Measurements from ENCODE around the gene RPL14. TPM values are rescaled to one million over a fixed set of nuclear protein-coding genes. Genes with fewer than 3 reads are reported as not detected.
A peak's percentile ranks its signal among the peaks of the same experiment; 100 is the strongest.

The RPL14 gene
- total and polyA plus RNA-seq, 2 of the 13 experiments (the other 11 are each of a cell fraction or from before 2014, with no cell fraction given), result 502 to 1,291 TPM

DNA sequence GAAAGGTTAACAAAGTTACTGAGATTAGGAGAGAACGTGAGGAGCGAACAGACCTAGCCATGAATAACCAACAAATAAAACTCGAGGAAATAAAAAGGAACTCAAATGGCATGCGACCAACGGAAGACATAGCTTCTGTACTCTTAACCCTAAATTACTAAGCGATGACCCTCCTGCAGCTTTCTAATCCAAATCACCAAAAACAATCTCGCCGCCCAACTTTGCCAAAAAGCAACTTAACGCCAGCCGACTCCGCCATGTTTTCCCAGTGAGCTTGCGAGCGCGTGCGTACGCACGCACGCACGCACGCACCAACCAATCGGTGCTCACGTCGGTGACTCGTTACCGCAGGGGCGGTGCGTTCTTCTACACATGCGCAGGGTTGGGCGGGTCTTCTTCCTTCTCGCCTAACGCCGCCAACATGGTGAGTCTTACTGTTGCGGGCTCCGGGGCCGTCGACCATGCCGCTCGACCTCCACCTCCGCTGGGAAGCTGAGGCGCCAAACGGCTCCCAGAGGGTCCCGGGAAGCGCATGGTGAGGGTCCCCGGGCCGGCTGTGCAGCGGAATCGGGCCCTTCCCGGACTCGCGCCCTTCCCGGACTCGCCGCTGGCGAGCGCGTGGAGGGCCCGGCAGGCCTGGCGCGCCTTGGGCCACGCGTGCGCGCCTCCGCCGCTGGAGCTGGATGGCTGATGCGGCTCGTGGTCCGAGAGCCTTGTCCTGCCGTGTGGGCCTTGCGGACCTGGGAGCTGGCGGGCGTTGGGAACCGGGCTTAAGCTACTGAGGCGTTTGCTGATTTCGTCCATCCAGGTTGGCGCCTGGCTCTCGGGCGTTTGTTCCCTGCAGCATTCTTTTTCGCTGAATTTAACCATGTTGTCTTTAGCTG lies at the start of gene RPL14 (continued):
- TF ChIP-seq MIER2 (CRISPR knock-in tag; IDR thresholded peaks at IDR 0.05) (no peak), ARID4A (CRISPR knock-in tag; IDR thresholded peaks at IDR 0.05; ENCODE audit: borderline replicate concordance) (peak; percentile 80; the same call in 1 of the 2 replicates), BRF2 (CRISPR knock-in tag; IDR thresholded peaks at IDR 0.05) (no peak; the same call in none of the 2 replicates), PPARG (CRISPR knock-in tag; conservative IDR thresholded peaks at IDR 0.05) (0 out of 2 replicates have a peak, but pooled peaks have one; percentile 20), HDAC2 (CRISPR knock-in tag; IDR thresholded peaks at IDR 0.05) (peak; percentile 44; the same call in 1 of the 2 replicates), ZNF564 (CRISPR knock-in tag; IDR thresholded peaks at IDR 0.05) (no peak), U2AF1 (optimal IDR thresholded peaks at IDR 0.05; ENCODE audit: low read depth, low read length) (no peak), HOMEZ (CRISPR knock-in tag; IDR thresholded peaks at IDR 0.05; ENCODE audit: low read depth) (0 out of 2 replicates have a peak, but pooled peaks have one; percentile 19), ZSCAN9 (CRISPR knock-in tag; IDR thresholded peaks at IDR 0.05; ENCODE audit: borderline replicate concordance) (no peak), CEBPG (CRISPR knock-in tag; IDR thresholded peaks at IDR 0.05) (no peak), MXI1 (IDR thresholded peaks at IDR 0.05; ENCODE audit: borderline replicate concordance, low read depth, low read length) (peak; percentile 87; the same call in 1 of the 3 replicates), ADNP (CRISPR knock-in tag; IDR thresholded peaks at IDR 0.05) (no peak), SRSF9 (IDR thresholded peaks at IDR 0.05; ENCODE audit: borderline replicate concordance, insufficient read depth, low read depth, low read length, poor library complexity, severe bottlenecking) (no peak), ZNF775 (CRISPR knock-in tag; IDR thresholded peaks at IDR 0.05; ENCODE audit: borderline replicate concordance) (no peak), ZNF607 (CRISPR knock-in tag; IDR thresholded peaks at IDR 0.05; ENCODE audit: borderline replicate concordance) (peak; percentile 89), ZNF274 (CRISPR knock-in tag; IDR thresholded peaks at IDR 0.05) (peak; percentile 73), ZNF878 (CRISPR knock-in tag; IDR thresholded peaks at IDR 0.05) (no peak), PHF8 (CRISPR knock-in tag; IDR thresholded peaks at IDR 0.05) (peak; percentile 98), JUNB (CRISPR knock-in tag; IDR thresholded peaks at IDR 0.05; ENCODE audit: borderline replicate concordance) (peak; percentile 40), ZNF333 (CRISPR knock-in tag; IDR thresholded peaks at IDR 0.05; ENCODE audit: borderline replicate concordance) (peak; percentile 92)
- TF ChIP-seq, protein P1, sequence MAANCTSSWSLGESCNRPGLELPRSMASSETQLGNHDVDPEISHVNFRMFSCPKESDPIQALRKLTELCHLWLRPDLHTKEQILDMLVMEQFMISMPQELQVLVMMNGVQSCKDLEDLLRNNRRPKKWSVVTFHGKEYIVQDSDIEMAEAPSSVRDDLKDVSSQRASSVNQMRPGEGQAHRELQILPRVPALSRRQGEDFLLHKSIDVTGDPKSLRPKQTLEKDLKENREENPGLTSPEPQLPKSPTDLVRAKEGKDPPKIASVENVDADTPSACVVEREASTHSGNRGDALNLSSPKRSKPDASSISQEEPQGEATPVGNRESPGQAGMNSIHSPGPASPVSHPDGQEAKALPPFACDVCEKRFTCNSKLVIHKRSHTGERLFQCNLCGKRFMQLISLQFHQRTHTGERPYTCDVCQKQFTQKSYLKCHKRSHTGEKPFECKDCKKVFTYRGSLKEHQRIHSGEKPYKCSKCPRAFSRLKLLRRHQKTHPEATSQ (CRISPR knock-in tag; IDR thresholded peaks at IDR 0.05; ENCODE audit: borderline replicate concordance), result no peak; the same call in 1 of the 2 replicates
